Nephron (organoid): ENCODE measurements around the gene APPL2.

Experiments
- H3K27ac Mint-ChIP-seq, 3 experiments: 2 replicates each; pipeline ENCODE4 v1.8.0; 2020; ENCODE audit warnings: mixed read lengths in 3 of 3, mild to moderate bottlenecking in 2 of 3, moderate library complexity in 1 of 3
- H3K27me3 Mint-ChIP-seq: 2 replicates; pipeline ENCODE4 v1.8.0; 2021; ENCODE audit warnings: low read depth, mild to moderate bottlenecking, moderate library complexity, mixed read lengths
- H3K36me3 Mint-ChIP-seq: 2 replicates; pipeline ENCODE4 v1.8.0; 2020; ENCODE audit warnings: low read depth, mixed read lengths
- H3K4me1 Mint-ChIP-seq: 2 replicates; pipeline ENCODE4 v1.8.0; 2020; ENCODE audit warnings: mixed read lengths
- H3K4me3 Mint-ChIP-seq, 3 experiments: 2 replicates each; pipeline ENCODE4 v1.8.0; 2020; ENCODE audit warnings: mild to moderate bottlenecking in 3 of 3, mixed read lengths in 3 of 3, moderate library complexity in 2 of 3
- H3K9me3 Mint-ChIP-seq: 2 replicates; pipeline ENCODE4 v1.8.0; 2020; ENCODE audit warnings: mixed read lengths
- TF ChIP-seq, protein P1 (sequence below), 3 experiments: fragments of 200-600 bp; sonication (generic); IDR thresholded peaks; one replicate each; pipeline ENCODE4 v1.5.0; 2021; ENCODE audit warnings: antibody characterized with exemption in 3 of 3; ENCODE audit not compliant: unreplicated experiment in 3 of 3

Gene APPL2

DNA sequence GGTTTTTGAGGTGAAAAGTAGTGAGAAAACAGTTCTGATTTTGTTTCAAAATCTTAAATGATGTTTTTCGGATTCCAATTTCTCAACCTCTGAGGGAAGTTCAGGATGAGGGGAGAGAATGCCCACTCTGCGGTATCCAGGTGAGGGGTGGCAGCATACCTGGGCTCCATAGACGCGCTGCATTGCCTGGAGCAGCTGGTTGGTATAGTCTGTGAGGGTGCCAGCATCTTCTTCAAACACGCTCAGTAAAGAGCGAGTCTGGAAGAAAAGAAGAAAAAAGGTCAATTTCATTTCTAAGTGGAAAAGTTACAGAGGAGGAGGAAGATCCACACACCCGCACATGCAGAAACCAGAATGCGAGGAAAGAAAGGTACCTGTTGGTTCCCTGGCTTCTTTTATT is 7.0 kb downstream of the APPL2 start:
- H3K27ac Mint-ChIP-seq, result peak overlapping the region in 1 of 3 experiments; percentile 50
- TF ChIP-seq, protein P1, sequence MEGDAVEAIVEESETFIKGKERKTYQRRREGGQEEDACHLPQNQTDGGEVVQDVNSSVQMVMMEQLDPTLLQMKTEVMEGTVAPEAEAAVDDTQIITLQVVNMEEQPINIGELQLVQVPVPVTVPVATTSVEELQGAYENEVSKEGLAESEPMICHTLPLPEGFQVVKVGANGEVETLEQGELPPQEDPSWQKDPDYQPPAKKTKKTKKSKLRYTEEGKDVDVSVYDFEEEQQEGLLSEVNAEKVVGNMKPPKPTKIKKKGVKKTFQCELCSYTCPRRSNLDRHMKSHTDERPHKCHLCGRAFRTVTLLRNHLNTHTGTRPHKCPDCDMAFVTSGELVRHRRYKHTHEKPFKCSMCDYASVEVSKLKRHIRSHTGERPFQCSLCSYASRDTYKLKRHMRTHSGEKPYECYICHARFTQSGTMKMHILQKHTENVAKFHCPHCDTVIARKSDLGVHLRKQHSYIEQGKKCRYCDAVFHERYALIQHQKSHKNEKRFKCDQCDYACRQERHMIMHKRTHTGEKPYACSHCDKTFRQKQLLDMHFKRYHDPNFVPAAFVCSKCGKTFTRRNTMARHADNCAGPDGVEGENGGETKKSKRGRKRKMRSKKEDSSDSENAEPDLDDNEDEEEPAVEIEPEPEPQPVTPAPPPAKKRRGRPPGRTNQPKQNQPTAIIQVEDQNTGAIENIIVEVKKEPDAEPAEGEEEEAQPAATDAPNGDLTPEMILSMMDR (IDR thresholded peaks at IDR 0.05; ENCODE audit: unreplicated experiment in 3 of 3), result no peak
- H3K4me3 Mint-ChIP-seq, result no peak overlapping the region
- no peaks in the 10 kb centered on the region for H3K27me3 Mint-ChIP-seq
- peaks cover 43% of the 10 kb centered on the region for H3K36me3 Mint-ChIP-seq
- H3K4me1 Mint-ChIP-seq, result peaks cover 12% of the 10 kb centered on the region
- H3K9me3 Mint-ChIP-seq, result no peaks in the 10 kb centered on the region

DNA sequence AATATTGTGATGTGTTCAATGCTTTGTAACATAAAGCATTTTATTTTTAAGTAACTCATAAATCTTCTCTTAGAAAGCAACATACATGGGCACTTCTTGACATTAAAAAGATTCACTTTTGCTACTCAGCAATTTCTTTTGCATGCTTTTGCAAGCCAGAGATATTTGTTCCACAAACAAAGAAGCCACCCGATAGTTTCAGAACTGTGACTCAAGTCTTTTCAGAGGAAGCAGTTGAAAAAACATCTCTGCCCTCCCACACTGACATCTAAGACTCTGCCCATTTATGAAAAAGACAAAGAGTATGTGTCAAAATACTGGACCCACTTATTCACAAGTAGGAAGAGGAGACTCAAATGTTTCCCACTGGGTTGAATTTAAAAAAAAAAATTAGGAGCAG is 7.5 kb downstream of the APPL2 start:
- TF ChIP-seq, protein P1 (IDR thresholded peaks at IDR 0.05; ENCODE audit: unreplicated experiment in 3 of 3), result no peak
- Mint-ChIP-seq H3K4me1 (peaks cover 7% of the 10 kb centered on the region), H3K4me3 (no peak overlapping the region), H3K27ac (peak overlapping the region in 1 of 3 experiments; percentile 50), H3K9me3 (no peaks in the 10 kb centered on the region), H3K36me3 (peaks cover 43% of the 10 kb centered on the region), H3K27me3 (no peaks in the 10 kb centered on the region)

DNA sequence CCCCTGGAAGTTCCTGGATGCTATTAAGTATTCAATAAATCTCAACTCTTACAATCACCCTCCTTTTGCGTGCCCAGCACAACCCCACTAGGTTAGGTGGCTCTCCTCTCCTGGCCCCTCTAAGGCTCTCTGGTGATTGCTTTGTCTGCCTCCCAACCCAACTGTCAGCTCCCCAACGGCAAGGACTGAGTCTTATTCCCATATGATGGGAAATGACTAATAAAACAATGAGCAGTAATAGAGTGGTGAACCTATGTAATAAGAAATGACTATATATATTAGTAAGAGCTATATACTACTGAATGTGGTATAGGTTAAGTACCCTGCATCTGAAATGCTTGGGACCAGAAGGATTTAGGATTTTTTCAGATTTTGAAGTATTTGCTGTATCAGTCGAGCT is 8.1 kb downstream of the APPL2 start:
- no peak overlapping the region for H3K27ac Mint-ChIP-seq
- no peak overlapping the region for H3K4me3 Mint-ChIP-seq
- no peaks in the 10 kb centered on the region for H3K27me3 Mint-ChIP-seq
- H3K4me1 Mint-ChIP-seq, result peaks cover under 1% of the 10 kb centered on the region
- peaks cover 49% of the 10 kb centered on the region for H3K36me3 Mint-ChIP-seq
- TF ChIP-seq, protein P1 (IDR thresholded peaks at IDR 0.05; ENCODE audit: unreplicated experiment in 3 of 3), result no peak
- H3K9me3 Mint-ChIP-seq, result no peaks in the 10 kb centered on the region

DNA sequence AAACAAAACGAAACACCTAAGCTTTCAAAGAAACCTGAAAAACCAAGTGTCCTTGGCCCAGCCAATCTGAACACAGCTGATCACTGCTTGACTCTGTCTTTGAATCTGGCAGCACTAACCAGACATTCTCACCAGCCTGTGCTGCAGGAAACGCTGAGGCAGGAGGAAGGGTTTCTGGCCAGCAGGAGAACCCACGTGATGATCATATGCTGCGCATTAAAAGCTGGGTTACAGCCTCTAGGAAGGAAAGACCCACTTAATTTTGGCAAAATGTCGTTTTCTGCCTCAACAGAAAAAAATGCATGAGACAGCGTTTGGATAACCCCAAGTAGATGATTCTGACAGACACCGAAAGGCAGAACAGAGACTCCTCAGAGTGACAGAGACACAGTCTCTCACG is 9.8 kb downstream of the APPL2 start:
- Mint-ChIP-seq H3K36me3 (peaks cover 54% of the 10 kb centered on the region), H3K27me3 (no peaks in the 10 kb centered on the region), H3K4me3 (no peak overlapping the region), H3K9me3 (no peaks in the 10 kb centered on the region), H3K27ac (no peak overlapping the region), H3K4me1 (peaks cover 5% of the 10 kb centered on the region)
- TF ChIP-seq, protein P1 (IDR thresholded peaks at IDR 0.05; ENCODE audit: unreplicated experiment in 3 of 3), result no peak

DNA sequence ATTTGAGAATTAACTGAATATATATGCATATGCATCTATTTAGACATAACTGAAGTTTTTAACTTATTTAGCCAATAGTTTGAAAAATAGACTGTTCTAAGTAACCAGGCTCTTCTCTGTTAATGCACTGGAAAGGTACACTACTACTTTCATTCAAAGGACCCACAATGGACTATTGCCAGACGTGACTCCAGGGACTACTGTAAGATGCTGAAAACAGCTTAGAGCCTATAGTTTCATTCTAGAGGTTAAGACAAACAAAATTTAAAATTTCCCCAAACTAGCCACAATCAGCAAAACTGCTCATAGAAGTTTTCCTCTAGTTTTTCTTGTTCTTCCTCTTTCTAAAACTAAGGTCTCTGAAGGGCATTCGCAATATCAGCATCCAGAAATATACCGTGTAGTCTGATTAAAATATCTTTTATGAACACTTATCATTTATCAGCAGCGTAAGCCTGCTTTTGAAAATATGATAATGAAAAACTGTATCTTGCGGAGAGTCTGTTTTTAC is 10.4 kb downstream of the APPL2 start:
- no peak overlapping the region for H3K27ac Mint-ChIP-seq
- no peaks in the 10 kb centered on the region for H3K27me3 Mint-ChIP-seq
- H3K36me3 Mint-ChIP-seq, result peaks cover 54% of the 10 kb centered on the region
- peaks cover 5% of the 10 kb centered on the region for H3K4me1 Mint-ChIP-seq
- TF ChIP-seq, protein P1 (IDR thresholded peaks at IDR 0.05; ENCODE audit: unreplicated experiment in 3 of 3), result no peak
- H3K9me3 Mint-ChIP-seq, result no peaks in the 10 kb centered on the region
- H3K4me3 Mint-ChIP-seq, result no peak overlapping the region

DNA sequence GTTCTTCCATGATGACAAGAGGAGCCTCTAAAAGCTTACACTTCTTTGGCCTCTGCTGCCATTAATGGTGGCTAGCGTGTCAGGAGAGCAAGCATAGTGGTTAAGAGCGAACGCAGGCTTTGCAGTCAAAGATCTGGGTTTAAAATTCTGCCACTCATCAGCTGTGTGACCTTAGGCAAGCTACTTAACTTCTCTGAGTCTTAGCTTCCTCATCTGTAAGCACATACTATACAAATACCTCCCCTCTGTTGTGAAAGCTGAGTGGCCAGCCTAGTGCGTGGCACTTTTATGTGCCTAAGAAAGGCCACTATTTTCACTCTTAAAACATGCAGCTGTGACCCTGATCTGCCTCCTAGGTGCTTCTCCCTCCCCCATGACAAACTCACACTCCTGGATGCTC is 11.6 kb downstream of the APPL2 start:
- TF ChIP-seq, protein P1 (IDR thresholded peaks at IDR 0.05; ENCODE audit: unreplicated experiment in 3 of 3), result no peak

More for the DNA sequence above, 11.6 kb downstream of the APPL2 start:
- Mint-ChIP-seq H3K27me3 (no peaks in the 10 kb centered on the region), H3K9me3 (no peaks in the 10 kb centered on the region), H3K4me3 (no peak overlapping the region), H3K27ac (no peak overlapping the region), H3K36me3 (peaks cover 61% of the 10 kb centered on the region), H3K4me1 (peaks cover 5% of the 10 kb centered on the region)
